IMR-90 (cell line): ENCODE results near the gene TCL1A. TPM values are rescaled to one million over a fixed set of nuclear protein-coding genes. Genes with fewer than 3 reads are reported as not detected.

ENCODE experiments used
- ATAC-seq: fragments of 200-7000 bp; cut with Tn5 transposase; 2 replicates; pipeline ENCODE4 v1.9.1; 2020; ENCODE audit warnings: low read depth, mild to moderate bottlenecking, moderate library complexity
- BruUV-seq: library from RNA; stranded (reverse); fragments of 400-500 nt; replicated peaks from 2 replicates; lab custom pipeline; 2021; lab: Mats Ljungman, UMichigan
- CTCF ChIA-PET: fragments of 300-600 bp; formaldehyde crosslinking; extraction: SDS; loops from one replicate; lab custom pipeline; 2021; ENCODE audit warnings: antibody characterized with exemption; lab: Yijun Ruan, JAX
- POLR2A ChIA-PET: fragments of 300-600 bp; sonication (Branson Sonifier 250); formaldehyde crosslinking; loops from one replicate; lab custom pipeline; 2022; ENCODE audit warnings: antibody characterized with exemption; ENCODE audit not compliant: unreplicated experiment; lab: Charles Lee
- DNase-seq: peaks from one replicate; pipeline ENCODE4 v3.0.0; 2013
- H2AFZ ChIP-seq: replicated peaks from 2 replicates; pipeline ENCODE3; 2013; ENCODE audit warnings: low read length, mild to moderate bottlenecking; ENCODE audit not compliant: poor library complexity
- H2AK5ac ChIP-seq: 2 replicates; pipeline ENCODE4 v1.6.1; 2013; ENCODE audit warnings: low read depth, low read length, inconsistent platforms
- H2AK9ac ChIP-seq: replicated peaks from 2 replicates; pipeline ENCODE3; 2013; ENCODE audit warnings: mild to moderate bottlenecking, low read depth, low read length, moderate library complexity; ENCODE audit not compliant: poor library complexity
- H2BK120ac ChIP-seq: 2 replicates; pipeline ENCODE4 v1.6.1; 2013; ENCODE audit warnings: low read depth, low read length, inconsistent platforms
- H2BK15ac ChIP-seq: 3 replicates; pipeline ENCODE4 v1.6.1; 2013; ENCODE audit warnings: low read depth, low read length, inconsistent platforms
- H2BK20ac ChIP-seq: 2 replicates; pipeline ENCODE4 v1.6.1; 2013; ENCODE audit warnings: low read depth, mild to moderate bottlenecking, inconsistent platforms, low read length, moderate library complexity
- H2BK5ac ChIP-seq: 2 replicates; pipeline ENCODE4 v1.6.1; 2013; ENCODE audit warnings: mild to moderate bottlenecking, low read depth, low read length, inconsistent platforms; ENCODE audit not compliant: poor library complexity, severe bottlenecking
- H3K14ac ChIP-seq: replicated peaks from 2 replicates; pipeline ENCODE4 v1.6.1; 2013; ENCODE audit warnings: low read depth, low read length, inconsistent platforms
- H3K18ac ChIP-seq: 2 replicates; pipeline ENCODE4 v1.6.1; 2013; ENCODE audit warnings: low read depth, low read length, control low read depth
- H3K23ac ChIP-seq: 2 replicates; pipeline ENCODE4 v1.6.1; 2013; ENCODE audit warnings: low read depth, low read length, inconsistent platforms
- H3K27ac ChIP-seq: 2 replicates; pipeline ENCODE4 v1.5.1; 2013; ENCODE audit warnings: mild to moderate bottlenecking, control low read depth, low read length; ENCODE audit not compliant: insufficient read depth
- H3K27me3 ChIP-seq: 2 replicates; pipeline ENCODE4 v1.6.1; 2013; ENCODE audit warnings: low read length; ENCODE audit not compliant: control insufficient read depth, insufficient read depth
- H3K36me3 ChIP-seq: 2 replicates; pipeline ENCODE4 v1.6.1; 2013; ENCODE audit warnings: low read length, mixed read lengths; ENCODE audit not compliant: control insufficient read depth, insufficient read depth
- H3K4ac ChIP-seq: 2 replicates; pipeline ENCODE4 v1.6.1; 2013; ENCODE audit warnings: low read depth, low read length, inconsistent platforms
- H3K4me1 ChIP-seq: 2 replicates; pipeline ENCODE4 v1.6.1; 2013; ENCODE audit warnings: low read length, mixed read lengths; ENCODE audit not compliant: control insufficient read depth, insufficient read depth
- H3K4me2 ChIP-seq: 2 replicates; pipeline ENCODE4 v1.6.1; 2013; ENCODE audit warnings: low read depth, mild to moderate bottlenecking, control low read depth, low read length, moderate library complexity
- H3K4me3 ChIP-seq: 2 replicates; pipeline ENCODE4 v1.5.1; 2013; ENCODE audit warnings: low read depth, mild to moderate bottlenecking, control low read depth, low read length, moderate library complexity; ENCODE audit not compliant: insufficient read depth
- H3K56ac ChIP-seq: 2 replicates; pipeline ENCODE4 v1.6.1; 2013; ENCODE audit warnings: low read length, inconsistent platforms; ENCODE audit not compliant: insufficient read depth; ENCODE audit errors: extremely low read depth
- H3K79me1 ChIP-seq, 2 experiments: 2 replicates each; pipeline ENCODE4 v1.6.1; 2013; ENCODE audit warnings: low read length in 2 of 2, inconsistent platforms in 1 of 2, low read depth in 1 of 2
- H3K9ac ChIP-seq: 2 replicates; pipeline ENCODE4 v1.6.1; 2013; ENCODE audit warnings: low read depth, low read length, control low read depth
- H3K9me1 ChIP-seq: 2 replicates; pipeline ENCODE4 v1.6.1; 2013; ENCODE audit warnings: low read length, inconsistent platforms; ENCODE audit not compliant: insufficient read depth
- H3K9me3 ChIP-seq: 2 replicates; pipeline ENCODE4 v1.6.1; 2013; ENCODE audit warnings: low read length; ENCODE audit not compliant: control insufficient read depth, insufficient read depth
- H4K20me1 ChIP-seq: 2 replicates; pipeline ENCODE4 v1.6.1; 2013; ENCODE audit warnings: low read length, inconsistent platforms; ENCODE audit not compliant: insufficient read depth
- H4K5ac ChIP-seq: 2 replicates; pipeline ENCODE4 v1.6.1; 2013; ENCODE audit warnings: mild to moderate bottlenecking, low read depth, low read length, control low read depth
- H4K8ac ChIP-seq, 2 experiments: 2 replicates each; pipeline ENCODE4 v1.6.1; 2013; ENCODE audit warnings: low read depth in 2 of 2, low read length in 2 of 2, control low read depth in 1 of 2, inconsistent platforms in 1 of 2
- H4K91ac ChIP-seq: 2 replicates; pipeline ENCODE4 v1.6.1; 2013; ENCODE audit warnings: low read depth, low read length, inconsistent platforms; ENCODE audit not compliant: insufficient read depth
- CTCF ChIP-seq: conservative IDR thresholded peaks from 2 replicates; pipeline ENCODE4 v1.5.1; 2012; ENCODE audit warnings: mild to moderate bottlenecking, low read depth, low read length, improper control_type of control experiment
- MXI1 ChIP-seq: IDR thresholded peaks from 2 replicates; pipeline ENCODE4 v1.6.1; 2012; ENCODE audit warnings: low read depth, mild to moderate bottlenecking, low read length, moderate library complexity, borderline replicate concordance
- POLR2A ChIP-seq: IDR thresholded peaks from 2 replicates; pipeline ENCODE4 v1.6.1; 2012; ENCODE audit warnings: mild to moderate bottlenecking, low read depth, low read length
- SMC3 ChIP-seq: fragments of 150-350 bp; IDR thresholded peaks from 2 replicates; pipeline ENCODE4 v1.6.1; 2016; ENCODE audit warnings: low read depth, mild to moderate bottlenecking, antibody characterized with exemption, low read length, moderate library complexity
- WGBS, 2 experiments: methylation state at CpG; one replicate each; pipeline versions ENCODE4 v1.1.5 to v1.1.7; 2013; ENCODE audit warnings: missing lambda C conversion rate in 2 of 2; ENCODE audit not compliant: insufficient read length in 1 of 2; ENCODE audit errors: extremely low coverage in 2 of 2; 5-methylcytosine and 5-hydroxymethylcytosine counted together
- dilution Hi-C: fragments of 300-500 bp; cut with HindIII; formaldehyde crosslinking; loops from one replicate; pipeline ENCODE4 v1.14.3; 2018; ENCODE audit warnings: low sequenced_read_pairs; ENCODE audit not compliant: unreplicated experiment
- in situ Hi-C: fragments of 300-500 bp; cut with MboI; formaldehyde crosslinking; loops from 3 replicates; pipeline ENCODE4 v1.14.3; 2019; ENCODE audit warnings: low sequenced_read_pairs, inconsistent platforms, mixed read lengths
- intact Hi-C: fragments of 100-400 bp; cut with micrococcal nuclease; formaldehyde crosslinking; loops from 2 replicates; pipeline ENCODE4 v1.10.0; 2022
- polyA plus RNA-seq, 3 experiments: library from polyadenylated mRNA; depleted of rRNA; stranded (reverse); fragments of >200 nt; gene quantifications; 2 replicates each; pipeline ENCODE4 v1.2.3, GENCODE V29; 2012; ENCODE audit warnings: low replicate concordance in 1 of 3
- total RNA-seq: library from RNA; depleted of rRNA; stranded (reverse); fragments of >200 nt; gene quantifications from 2 replicates; pipeline ENCODE4 v1.2.3, GENCODE V29; 2012
- TF ChIP-seq, protein P1 (sequence below): fragments of 150-350 bp; IDR thresholded peaks from 2 replicates; pipeline ENCODE4 v1.6.1; 2016; ENCODE audit warnings: low read depth, mild to moderate bottlenecking, low read length, moderate library complexity, borderline replicate concordance

Gene TCL1A
- total and polyA plus RNA-seq, 2 of the 4 experiments (the other 2 are of a cell fraction), result not detected

DNA sequence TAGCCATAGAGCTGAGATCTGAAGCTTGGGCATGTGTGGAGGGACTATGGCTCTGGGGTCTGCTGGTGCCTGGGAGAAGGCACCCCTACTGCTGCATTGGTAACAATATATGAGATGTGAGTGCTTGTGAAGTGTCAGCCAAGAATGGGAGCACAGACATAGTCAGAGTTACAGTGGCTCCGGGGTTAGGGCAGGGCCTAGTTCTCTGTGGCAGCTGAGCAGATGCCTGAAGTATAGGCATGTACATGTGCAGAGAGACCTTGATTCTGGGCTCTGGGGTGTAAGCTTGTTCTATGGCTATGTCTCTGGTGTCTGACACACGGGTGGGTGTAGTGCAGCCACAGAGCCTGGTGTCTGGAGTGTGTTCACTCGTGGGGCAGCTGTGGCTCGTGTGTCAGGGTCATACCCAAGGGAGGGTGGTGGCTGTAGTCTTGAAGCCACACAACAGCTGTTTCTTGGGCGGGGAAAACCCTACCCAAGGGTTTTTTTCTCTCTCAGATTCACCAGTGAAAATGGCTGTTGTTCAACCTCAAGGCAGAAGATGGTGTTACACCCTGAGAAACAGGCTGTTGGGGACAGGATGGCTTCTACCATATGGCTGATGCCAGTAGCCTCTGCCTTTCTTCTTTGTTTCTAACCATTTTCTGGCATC lies 11.9 kb upstream of the TCL1A start:
- H3K4me2 ChIP-seq, result no peak overlapping the region
- in situ Hi-C loops (no loop called here), intact Hi-C loops (no loop called here), dilution Hi-C loops (no loop called here)
- no peaks in the 10 kb centered on the region for H3K79me1 ChIP-seq
- no peak for TF ChIP-seq POLR2A
- no peak for TF ChIP-seq CTCF
- no peak for TF ChIP-seq SMC3
- no peak for TF ChIP-seq MXI1
- TF ChIP-seq, protein P1, sequence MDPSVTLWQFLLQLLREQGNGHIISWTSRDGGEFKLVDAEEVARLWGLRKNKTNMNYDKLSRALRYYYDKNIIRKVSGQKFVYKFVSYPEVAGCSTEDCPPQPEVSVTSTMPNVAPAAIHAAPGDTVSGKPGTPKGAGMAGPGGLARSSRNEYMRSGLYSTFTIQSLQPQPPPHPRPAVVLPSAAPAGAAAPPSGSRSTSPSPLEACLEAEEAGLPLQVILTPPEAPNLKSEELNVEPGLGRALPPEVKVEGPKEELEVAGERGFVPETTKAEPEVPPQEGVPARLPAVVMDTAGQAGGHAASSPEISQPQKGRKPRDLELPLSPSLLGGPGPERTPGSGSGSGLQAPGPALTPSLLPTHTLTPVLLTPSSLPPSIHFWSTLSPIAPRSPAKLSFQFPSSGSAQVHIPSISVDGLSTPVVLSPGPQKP, result no peak
- H3K27ac ChIP-seq, result no peak overlapping the region
- H3K14ac ChIP-seq, result no peak overlapping the region
- H3K27me3 ChIP-seq, result no peaks in the 10 kb centered on the region
- H4K20me1 ChIP-seq, result no peaks in the 10 kb centered on the region
- 70% methylated on average over 1 of the region's 5 CpGs; no CpG with 5 or more reads in 1 of the 2 experiments for WGBS, 2 experiments
- H3K23ac ChIP-seq, result no peak overlapping the region
- BruUV-seq, result no TSS peak
- H2AK5ac ChIP-seq, result no peak overlapping the region
- no peak overlapping the region for H2AK9ac ChIP-seq
- no peak overlapping the region for H4K5ac ChIP-seq
- H3K9ac ChIP-seq, result no peak overlapping the region
- no peaks in the 10 kb centered on the region for H3K9me3 ChIP-seq
- H3K9me1 ChIP-seq, result no peaks in the 10 kb centered on the region
- no peak overlapping the region for H4K8ac ChIP-seq
- H3K36me3 ChIP-seq, result no peaks in the 10 kb centered on the region
- CTCF ChIA-PET, result no interaction called here
- no peaks in the 10 kb centered on the region for H3K4me1 ChIP-seq
- ATAC-seq (no peak), DNase-seq (no peak)
- H3K56ac ChIP-seq, result no peak overlapping the region
- H4K91ac ChIP-seq, result no peak overlapping the region
- H2BK120ac ChIP-seq, result no peak overlapping the region
- H2AFZ ChIP-seq, result no peak overlapping the region
- H2BK5ac ChIP-seq, result no peak overlapping the region
- no peak overlapping the region for H3K18ac ChIP-seq
- H3K4ac ChIP-seq, result no peak overlapping the region
- no peak overlapping the region for H3K4me3 ChIP-seq
- POLR2A ChIA-PET, result no interaction called here
- no peak overlapping the region for H2BK20ac ChIP-seq
- no peak overlapping the region for H2BK15ac ChIP-seq
